HG03469 (cell line): ENCODE results near the gene GJD4.

Experiments used
- ATAC-seq: cut with Tn5 transposase; IDR thresholded peaks from one replicate; pipeline ENCODE4 v1.9.1; 2021; ENCODE audit warnings: mild to moderate bottlenecking, moderate library complexity, moderate number of reproducible peaks; ENCODE audit not compliant: unreplicated experiment

Gene GJD4

GRCh38 chr10:35577926-35578617, 27.1 kb upstream of the GJD4 start:
- ATAC-seq, result no peak

DNA sequence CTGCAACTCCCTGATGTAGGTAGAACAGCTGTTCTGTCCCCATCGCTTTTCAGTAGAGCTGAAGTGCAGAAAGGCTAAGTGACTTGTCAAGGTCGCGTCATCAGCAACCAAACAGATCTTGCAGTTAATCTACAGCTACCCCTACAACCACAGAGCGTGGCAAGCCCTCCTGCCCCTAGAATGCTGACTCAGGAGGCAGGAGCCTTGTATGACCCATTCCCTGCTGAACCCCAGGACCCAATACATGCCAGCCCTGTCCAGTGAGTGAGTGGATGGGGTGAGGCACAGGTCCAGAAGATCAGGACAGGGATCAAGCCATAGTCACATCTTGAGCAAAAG, 26.6 kb upstream of the GJD4 start:
- no peak for ATAC-seq

DNA sequence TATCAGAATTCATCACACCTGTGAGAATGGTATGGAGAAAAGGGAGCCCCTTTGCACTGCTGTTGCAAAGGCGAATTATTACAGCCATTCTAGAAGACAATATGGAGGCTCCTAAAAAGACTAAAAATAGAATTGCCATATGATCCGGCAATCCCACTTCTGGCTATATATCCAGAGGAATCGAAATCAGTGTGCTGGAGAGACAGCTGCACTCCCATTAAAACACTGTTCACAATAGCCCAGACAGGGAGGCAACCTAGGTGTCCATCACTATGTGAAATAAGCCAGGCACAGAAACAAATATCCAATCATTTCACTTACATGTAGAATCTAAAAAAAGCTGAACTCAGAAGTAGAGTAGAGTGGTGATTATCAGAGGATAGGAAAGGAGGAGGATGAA, 26.0 kb upstream of the GJD4 start:
- ATAC-seq, result no peak

DNA sequence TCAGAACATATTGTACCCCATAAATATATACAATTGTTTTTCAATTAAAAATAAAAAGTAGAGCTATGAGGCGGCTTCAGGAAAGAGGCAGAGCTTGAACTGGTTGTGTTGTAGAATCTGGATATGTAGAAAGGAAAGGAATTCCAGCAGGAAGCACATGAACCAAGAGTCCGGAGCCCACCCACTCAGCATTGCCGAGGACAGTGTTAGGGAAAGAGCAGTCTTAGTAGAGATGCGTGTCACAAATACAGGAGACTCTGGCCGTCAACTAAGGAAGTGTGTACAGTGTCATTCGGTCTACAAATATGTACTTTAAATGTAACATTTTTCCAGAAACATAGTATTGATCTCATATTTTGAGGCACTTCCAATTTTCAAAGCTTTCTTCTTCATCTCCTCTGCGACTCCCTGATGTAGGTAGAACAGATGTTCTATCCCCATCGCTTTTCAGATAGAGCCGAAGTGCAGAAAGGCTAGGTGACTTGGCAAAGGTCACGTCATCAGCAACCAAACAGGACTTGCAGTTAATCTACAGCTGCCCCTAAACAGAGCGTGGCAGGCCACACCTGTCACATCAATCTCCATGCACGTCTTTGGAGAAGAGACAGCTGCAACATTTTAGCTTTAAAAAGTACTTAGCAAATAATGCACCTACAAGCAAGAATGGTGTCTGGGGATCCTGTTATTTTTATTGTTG, 25.3 kb upstream of the GJD4 start:
- ATAC-seq, result no peak

GRCh38 chr10:35580423-35580770, 24.7 kb upstream of the GJD4 start:
- ATAC-seq, result no peak

DNA sequence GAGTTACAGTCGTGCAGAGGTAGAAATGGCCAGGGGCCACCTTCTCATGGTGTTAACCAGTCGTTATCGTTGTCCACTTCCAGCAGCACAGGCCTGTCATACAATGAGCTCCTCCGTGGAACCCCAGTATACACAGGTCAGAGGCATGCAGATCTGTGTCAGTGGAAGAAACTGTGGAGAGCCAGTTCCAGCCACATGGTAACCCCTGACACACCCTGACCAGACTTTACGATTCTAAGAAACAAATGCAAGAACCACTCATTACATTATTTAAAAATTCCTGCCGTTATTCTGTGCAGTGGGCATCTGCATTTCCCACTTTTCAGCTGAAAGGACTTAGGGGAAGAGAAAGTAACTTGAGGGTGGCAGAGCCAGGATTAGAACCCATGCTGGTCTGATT, 23.5 kb upstream of the GJD4 start:
- ATAC-seq, result no peak

DNA sequence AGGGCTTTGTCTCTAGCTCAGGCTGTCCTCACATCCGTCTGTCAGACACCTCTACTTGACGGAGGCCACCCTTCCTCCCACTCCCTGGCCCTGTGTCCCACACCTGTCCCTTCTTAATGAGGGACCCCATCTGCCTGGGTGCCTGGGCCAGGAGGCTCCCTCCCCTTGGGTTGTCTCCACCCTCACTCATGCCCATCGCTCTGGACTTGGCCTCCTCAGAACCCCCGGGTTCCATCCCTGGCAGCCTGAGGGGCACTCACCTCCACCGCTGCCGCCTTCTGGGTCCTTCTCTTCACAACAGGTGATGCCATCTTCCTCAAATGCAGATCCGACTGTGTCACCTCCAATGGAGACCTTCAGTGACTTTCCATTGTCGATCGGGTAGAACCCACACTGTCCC, 20.2 kb upstream of the GJD4 start:
- ATAC-seq, result no peak

DNA sequence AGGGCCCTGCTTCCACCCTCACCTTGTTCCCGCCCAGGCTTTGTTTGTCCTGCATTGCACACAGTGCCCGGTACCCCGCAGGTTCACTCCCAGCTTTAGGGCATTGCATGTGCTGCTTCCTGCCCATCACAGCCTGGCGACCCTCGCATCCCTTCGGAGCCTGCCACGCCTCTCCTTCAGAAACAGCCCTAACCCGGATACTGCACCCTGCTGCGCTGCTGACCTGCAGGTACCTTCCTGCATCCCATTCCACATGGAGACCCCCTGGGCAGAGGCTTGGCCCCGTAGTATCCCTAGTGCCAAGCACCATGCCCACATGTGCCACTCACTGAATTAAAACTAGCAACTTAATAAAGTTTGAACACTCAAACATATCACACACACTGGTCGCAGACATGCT, 19.8 kb upstream of the GJD4 start:
- no peak for ATAC-seq

- ATAC-seq, result no peak
Observed at GRCh38 chr10:35585903-35586535, 19.1 kb upstream of the GJD4 start.

DNA sequence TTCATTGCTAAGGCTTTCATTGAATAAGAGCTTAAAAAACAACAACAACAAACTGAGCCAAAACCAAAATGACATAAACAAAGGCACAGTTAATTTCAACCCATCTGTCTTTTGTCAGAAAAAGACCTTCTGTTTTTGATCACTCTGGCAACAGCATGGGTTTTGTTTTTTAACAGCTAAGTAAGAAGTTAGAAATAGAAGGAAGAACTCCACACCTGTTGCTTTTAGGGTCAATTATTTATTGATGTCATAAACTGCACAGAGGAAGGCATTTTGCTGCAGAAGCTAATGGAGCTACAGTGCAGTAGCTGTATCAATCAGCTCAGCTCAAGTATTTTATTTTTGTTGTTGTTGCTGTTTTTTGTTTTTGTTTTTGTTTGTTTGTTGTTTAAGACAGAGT, 16.3 kb upstream of the GJD4 start:
- no peak for ATAC-seq

DNA sequence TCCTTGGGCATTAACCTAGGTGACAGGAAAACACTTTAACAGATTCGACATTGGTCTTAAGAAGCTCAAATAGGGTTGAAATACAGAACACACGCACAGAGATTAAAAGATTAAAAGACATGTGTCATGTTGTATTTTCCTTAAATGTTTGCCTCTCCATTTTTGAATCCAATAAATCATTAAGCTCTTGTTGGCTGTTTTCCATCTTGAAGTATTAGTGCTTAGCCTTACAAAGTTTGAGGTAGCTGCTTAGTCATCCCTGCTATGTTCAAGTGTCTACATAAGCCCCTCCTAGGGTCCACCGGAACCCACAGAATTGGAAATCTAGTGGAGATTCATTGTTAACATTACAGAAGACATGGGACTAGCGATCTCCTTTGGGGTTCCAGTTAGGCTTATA, 12.7 kb upstream of the GJD4 start:
- ATAC-seq, result no peak

DNA sequence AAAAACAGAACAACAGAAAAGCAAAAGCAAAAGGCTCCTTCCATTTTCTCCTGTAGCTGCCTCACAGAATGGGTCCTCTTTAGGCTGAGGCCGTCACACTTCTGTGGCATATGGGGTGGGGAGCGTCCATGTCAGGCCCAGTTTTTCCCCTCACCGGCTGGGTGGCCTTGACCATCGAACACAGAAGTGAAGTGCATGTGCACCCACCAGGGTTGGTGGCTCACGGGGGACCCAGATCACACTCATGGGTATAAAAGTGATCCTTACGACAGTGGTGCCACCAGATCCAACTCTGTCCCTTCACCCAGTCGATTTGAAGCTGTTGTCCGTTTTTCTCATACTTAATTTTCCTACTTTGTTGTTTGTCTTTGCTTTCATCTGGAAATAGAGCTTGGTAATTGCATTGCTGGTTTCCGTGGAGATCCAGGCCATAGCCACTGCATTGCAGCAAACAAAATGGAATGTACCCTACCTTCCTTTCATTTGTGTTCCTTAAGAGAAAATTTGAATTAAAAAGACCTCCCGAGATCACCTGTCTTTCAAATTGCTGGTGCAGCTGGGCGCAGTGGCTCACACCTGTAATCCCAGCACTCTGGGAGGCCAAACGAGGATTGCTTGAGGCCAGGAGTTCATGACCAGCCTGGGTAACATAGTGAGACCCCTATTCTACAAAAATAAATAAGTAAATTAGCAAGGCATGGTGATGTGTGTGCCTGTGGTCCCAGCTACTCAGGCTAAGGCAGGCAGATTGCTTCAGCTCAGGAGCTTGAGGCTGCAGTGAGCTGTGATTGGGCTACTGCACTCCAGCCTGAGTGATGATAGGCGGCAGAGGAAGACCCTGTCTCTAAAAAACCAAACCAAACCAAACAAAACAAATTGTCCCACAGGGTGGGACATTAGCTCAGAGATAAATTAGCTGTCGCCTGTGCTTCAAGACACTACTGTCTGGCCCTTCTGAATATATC, 10.7 kb upstream of the GJD4 start:
- ATAC-seq, result no peak

- ATAC-seq, result no peak
Observed at GRCh38 chr10:35595106-35595505, 10.0 kb upstream of the GJD4 start.

DNA sequence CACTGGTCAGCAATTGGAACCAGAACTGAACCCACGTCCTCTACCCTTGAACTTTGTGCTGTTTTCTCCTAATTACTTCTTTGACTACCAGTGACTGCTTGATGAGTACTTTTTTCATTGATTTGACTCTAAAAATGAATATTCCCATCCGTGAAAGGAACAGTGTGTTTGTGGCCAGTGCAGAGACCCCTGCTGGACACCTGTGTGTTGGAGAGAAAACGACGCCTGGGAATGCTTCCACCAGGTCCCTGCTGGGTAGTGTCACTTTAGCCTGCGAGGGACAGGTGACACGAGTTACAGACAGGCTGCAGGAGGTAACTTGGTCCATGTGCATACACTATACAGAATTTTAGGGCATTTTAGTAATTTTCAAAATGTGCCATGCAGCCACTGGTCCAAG, 6.8 kb upstream of the GJD4 start:
- no peak for ATAC-seq

DNA sequence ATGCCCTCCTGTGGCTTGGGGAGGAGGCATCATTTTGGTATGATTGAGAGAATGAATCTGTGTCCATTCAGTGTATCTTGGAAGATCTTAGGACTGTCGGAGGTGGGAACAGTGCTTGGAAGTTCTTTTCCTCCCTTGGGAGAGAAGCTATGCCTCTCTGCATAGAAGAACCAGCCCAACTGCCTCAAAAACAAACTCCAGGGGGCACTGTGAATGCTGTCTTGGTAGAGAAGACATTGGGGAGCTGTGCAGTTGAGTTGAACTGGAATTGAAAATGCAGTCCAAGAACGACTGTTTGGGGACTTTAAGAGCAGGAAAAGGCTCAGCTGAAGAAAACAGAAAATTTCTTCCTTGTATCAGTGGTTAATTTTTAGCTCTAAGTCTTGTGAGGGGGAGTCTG, 4.9 kb upstream of the GJD4 start:
- ATAC-seq, result no peak

GRCh38 chr10:35606430-35606829, 1.3 kb downstream of the GJD4 start:
- no peak for ATAC-seq

- ATAC-seq, result no peak
Observed at GRCh38 chr10:35607475-35608327, 2.6 kb downstream of the GJD4 start.

GRCh38 chr10:35608328-35608672, 3.2 kb downstream of the GJD4 start:
- no peak for ATAC-seq

DNA sequence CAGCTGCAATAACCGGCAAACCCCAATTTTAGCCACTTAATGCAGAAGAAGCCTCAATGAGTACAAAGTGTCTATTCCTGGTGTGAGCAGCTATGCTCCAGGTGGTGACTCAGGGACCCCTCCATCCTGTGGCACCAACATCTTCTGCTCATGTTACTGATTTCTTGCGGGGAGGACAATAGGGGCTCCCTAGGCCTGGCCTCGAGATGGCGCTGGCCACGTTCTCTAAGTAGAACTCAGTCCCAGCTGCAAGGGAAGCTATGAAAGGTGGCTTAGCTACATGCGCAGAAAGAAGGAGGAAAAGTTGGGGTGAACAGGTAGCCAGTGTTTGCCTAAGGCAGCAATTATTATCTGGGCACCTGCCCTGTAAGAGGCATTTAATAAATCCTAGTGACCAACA, 6.6 kb downstream of the GJD4 start:
- ATAC-seq, result no peak

GRCh38 chr10:35612385-35613106, 7.4 kb downstream of the GJD4 start:
- ATAC-seq, result no peak
